Sigmoid colon (tissue), 7 donors: ENCODE measurements around the gene RAP1GAP. TPM values are rescaled to one million over a fixed set of nuclear protein-coding genes. Genes with fewer than 3 reads are reported as not detected.

Experiments used
- DNase-seq: peaks from one replicate; pipeline ENCODE4 v3.0.0-alpha.2; 2019
- H3K27ac ChIP-seq, 4 donors: fragments of 200-600 bp; sonication (generic); one replicate each; pipeline ENCODE4 v1.5.1; 2016 to 2019; ENCODE audit warnings: mild to moderate bottlenecking in 1 of 4
- H3K27me3 ChIP-seq, 3 donors: fragments of 200-600 bp; sonication (generic); one replicate each; pipeline ENCODE4 v1.5.1; 2019; ENCODE audit warnings: mild to moderate bottlenecking in 1 of 3
- H3K36me3 ChIP-seq, 4 donors: fragments of 200-600 bp; sonication (generic); one replicate each; pipeline ENCODE4 v1.5.1; 2016 to 2019
- H3K4me1 ChIP-seq, 4 donors: fragments of 200-600 bp; sonication (generic); one replicate each; pipeline ENCODE4 v1.5.1; 2017 to 2019
- H3K4me3 ChIP-seq, 4 donors: fragments of 200-600 bp; sonication (generic); one replicate each; pipeline ENCODE4 v1.5.1; 2017 to 2019; ENCODE audit warnings: mild to moderate bottlenecking in 2 of 4, moderate library complexity in 1 of 4
- H3K9me3 ChIP-seq, 4 donors: fragments of 200-600 bp in 3 of 4; sonication (generic) in 3 of 4; one replicate each; pipeline versions ENCODE4 v1.5.1 to v1.6.1; 2013 to 2019
- CTCF ChIP-seq, 4 experiments: fragments of 450-650 bp in 3 of 4; fragments of 200-600 bp in 1 of 4; IDR thresholded peaks; one replicate each; pipeline ENCODE4 v1.5.1; 2016 to 2019; ENCODE audit warnings: antibody characterized with exemption in 4 of 4, mild to moderate bottlenecking in 3 of 4, moderate library complexity in 2 of 4
- EP300 ChIP-seq, 4 donors: sonication (generic); formaldehyde crosslinking; IDR thresholded peaks; one replicate each; pipeline ENCODE4 v1.6.1; 2017; ENCODE audit warnings: antibody characterized with exemption in 4 of 4
- POLR2A ChIP-seq, 2 donors: fragments of 450-650 bp; IDR thresholded peaks; one replicate each; pipeline ENCODE4 v1.6.1; 2016; ENCODE audit warnings: antibody characterized with exemption in 2 of 2, mild to moderate bottlenecking in 2 of 2, moderate library complexity in 2 of 2
- POLR2AphosphoS5 ChIP-seq, 4 donors: sonication (generic); formaldehyde crosslinking; IDR thresholded peaks; one replicate each; pipeline ENCODE4 v1.6.1; 2017; ENCODE audit warnings: antibody characterized with exemption in 4 of 4
- WGBS, 2 donors: extraction: QIAGEN DNeasy Blood & Tissue Kit; methylation state at CpG; one replicate each; pipeline ENCODE4 v1.1.7; 2013; 5-methylcytosine and 5-hydroxymethylcytosine counted together
- intact Hi-C: fragments of 100-400 bp; cut with DNase I; formaldehyde crosslinking; loops from one replicate; pipeline ENCODE4 v1.15.1; 2023
- polyA plus RNA-seq, 3 donors: library from polyadenylated mRNA; stranded (reverse); fragments of 200-250 nt; gene quantifications; one replicate each; pipeline ENCODE4 v1.2.3, GENCODE V29; 2013
- total RNA-seq, 4 donors: library from RNA; depleted of rRNA; stranded (reverse); fragments of >200 nt; gene quantifications; one replicate each; pipeline ENCODE4 v1.1.0, GENCODE V29; 2016
- donor health status: healthy with polysubstance abuse.
- donor health status: Bipolar disorder and iron deficiency.
- donor health status: healthy.

RAP1GAP gene
- total and polyA plus RNA-seq, 7 donors = 0.33 to 47.4 (median 12.5) TPM; not detected in 1

GRCh38 chr1:21644348-21644747 is 24.8 kb downstream of the RAP1GAP start:
- DNase-seq = no peak
- Histone ChIP-seq H3K4me1 (no peaks in the 10 kb centered on the region), H3K36me3 (no peaks in the 10 kb centered on the region), H3K27ac (no peak overlapping the region), H3K9me3 (no peaks in the 10 kb centered on the region), H3K27me3 (peaks cover 3 to 85% (median 8%) of the 10 kb centered on the region in 3 donors), H3K4me3 (no peak overlapping the region)
- 86 to 87% methylated on average over 10 of the region's 10 CpGs for WGBS, 2 donors
- intact Hi-C loops = no loop called here
- TF ChIP-seq POLR2A (IDR thresholded peaks at IDR 0.05) (no peak), CTCF (IDR thresholded peaks at IDR 0.05) (no peak), EP300 (IDR thresholded peaks at IDR 0.05) (no peak), POLR2AphosphoS5 (IDR thresholded peaks at IDR 0.05) (no peak)

GRCh38 chr1:21643624-21644023 is 25.5 kb downstream of the RAP1GAP start:
- Histone ChIP-seq H3K27me3 (peaks cover 3 to 78% (median 8%) of the 10 kb centered on the region in 3 donors), H3K4me1 (no peaks in the 10 kb centered on the region), H3K9me3 (no peaks in the 10 kb centered on the region), H3K27ac (no peak overlapping the region), H3K4me3 (no peak overlapping the region), H3K36me3 (no peaks in the 10 kb centered on the region)
- no peak for DNase-seq
- TF ChIP-seq CTCF (IDR thresholded peaks at IDR 0.05) (no peak), POLR2A (IDR thresholded peaks at IDR 0.05) (no peak), EP300 (IDR thresholded peaks at IDR 0.05) (no peak), POLR2AphosphoS5 (IDR thresholded peaks at IDR 0.05) (no peak)
- WGBS, 2 donors = 90% methylated on average over 5 of the region's 5 CpGs
- intact Hi-C loops = no loop called here

GRCh38 chr1:21641967-21642739 is 27.0 kb downstream of the RAP1GAP start:
- H3K9me3 ChIP-seq = no peaks in the 10 kb centered on the region
- no peaks in the 10 kb centered on the region for H3K4me1 ChIP-seq
- no peak overlapping the region for H3K4me3 ChIP-seq
- WGBS, 2 donors = 88 to 91% methylated on average over 19 of the region's 19 CpGs
- no peaks in the 10 kb centered on the region for H3K36me3 ChIP-seq
- intact Hi-C loops = no loop called here
- DNase-seq = no peak
- H3K27ac ChIP-seq = no peak overlapping the region
- peaks cover 0 to 63% (median 0%) of the 10 kb centered on the region in 3 donors for H3K27me3 ChIP-seq
- TF ChIP-seq CTCF (IDR thresholded peaks at IDR 0.05) (no peak), EP300 (IDR thresholded peaks at IDR 0.05) (no peak), POLR2AphosphoS5 (IDR thresholded peaks at IDR 0.05) (no peak), POLR2A (IDR thresholded peaks at IDR 0.05) (no peak)

- Histone ChIP-seq H3K9me3 (no peaks in the 10 kb centered on the region), H3K4me3 (no peak overlapping the region), H3K27ac (no peak overlapping the region), H3K4me1 (no peaks in the 10 kb centered on the region), H3K36me3 (no peaks in the 10 kb centered on the region), H3K27me3 (peaks cover 0 to 57% (median 0%) of the 10 kb centered on the region in 3 donors)
- DNase-seq = no peak
- intact Hi-C loops = no loop called here
- WGBS, 2 donors = 83 to 89% methylated on average over 6 of the region's 6 CpGs
- TF ChIP-seq EP300 (IDR thresholded peaks at IDR 0.05) (no peak), POLR2AphosphoS5 (IDR thresholded peaks at IDR 0.05) (no peak), CTCF (IDR thresholded peaks at IDR 0.05) (no peak), POLR2A (IDR thresholded peaks at IDR 0.05) (no peak)
Measured at GRCh38 chr1:21641537-21641936, 27.6 kb downstream of the RAP1GAP start.
